Body of pancreas (tissue), 4 donors: ENCODE data around the gene ADGRF5.

Experiments used
- POLR2A ChIP-seq, 3 donors: fragments of 450-650 bp; IDR thresholded peaks; one replicate each; pipeline ENCODE4 v1.6.1; 2016; ENCODE audit warnings: antibody characterized with exemption in 3 of 3, mild to moderate bottlenecking in 2 of 3
- TF ChIP-seq, protein P1 (sequence below), 7 experiments: fragments of 450-650 bp in 4 of 7; fragments of 200-600 bp in 3 of 7; sonication (generic) in 3 of 7; IDR thresholded peaks; one replicate each; pipeline ENCODE4 v1.5.1; 2016 to 2019; ENCODE audit warnings: antibody characterized with exemption in 7 of 7

DNA sequence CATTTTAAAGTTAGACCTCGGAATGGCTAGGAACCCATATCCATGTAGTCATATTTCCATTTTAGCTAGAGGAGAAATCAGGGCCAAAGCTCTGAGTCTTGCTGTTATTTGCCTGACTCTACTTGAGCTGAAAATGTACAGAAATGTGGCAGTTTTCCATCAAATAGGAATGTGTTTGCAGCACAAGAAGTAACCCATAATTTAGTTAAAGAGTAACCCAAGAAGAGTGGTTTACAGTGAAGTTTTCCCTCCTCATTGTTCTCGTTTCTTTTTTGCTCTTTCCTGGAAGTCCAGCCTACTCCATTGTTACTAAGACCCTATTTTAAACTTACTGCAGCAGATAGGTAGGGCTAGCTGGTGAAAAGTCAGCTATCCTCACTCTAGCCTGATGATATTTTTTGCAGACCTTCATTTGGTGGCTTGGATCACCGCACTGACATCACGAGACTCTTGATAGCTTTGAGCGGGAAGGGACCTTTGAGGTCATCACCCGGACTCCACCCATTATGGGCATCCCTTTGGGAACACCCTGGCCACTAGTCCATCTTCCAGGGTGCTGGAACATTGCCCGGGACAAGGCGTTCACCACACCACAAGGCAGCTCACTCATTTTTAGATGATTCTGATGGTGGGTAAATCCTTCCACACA lies 28.0 kb upstream of the ADGRF5 start:
- TF ChIP-seq, protein P1, sequence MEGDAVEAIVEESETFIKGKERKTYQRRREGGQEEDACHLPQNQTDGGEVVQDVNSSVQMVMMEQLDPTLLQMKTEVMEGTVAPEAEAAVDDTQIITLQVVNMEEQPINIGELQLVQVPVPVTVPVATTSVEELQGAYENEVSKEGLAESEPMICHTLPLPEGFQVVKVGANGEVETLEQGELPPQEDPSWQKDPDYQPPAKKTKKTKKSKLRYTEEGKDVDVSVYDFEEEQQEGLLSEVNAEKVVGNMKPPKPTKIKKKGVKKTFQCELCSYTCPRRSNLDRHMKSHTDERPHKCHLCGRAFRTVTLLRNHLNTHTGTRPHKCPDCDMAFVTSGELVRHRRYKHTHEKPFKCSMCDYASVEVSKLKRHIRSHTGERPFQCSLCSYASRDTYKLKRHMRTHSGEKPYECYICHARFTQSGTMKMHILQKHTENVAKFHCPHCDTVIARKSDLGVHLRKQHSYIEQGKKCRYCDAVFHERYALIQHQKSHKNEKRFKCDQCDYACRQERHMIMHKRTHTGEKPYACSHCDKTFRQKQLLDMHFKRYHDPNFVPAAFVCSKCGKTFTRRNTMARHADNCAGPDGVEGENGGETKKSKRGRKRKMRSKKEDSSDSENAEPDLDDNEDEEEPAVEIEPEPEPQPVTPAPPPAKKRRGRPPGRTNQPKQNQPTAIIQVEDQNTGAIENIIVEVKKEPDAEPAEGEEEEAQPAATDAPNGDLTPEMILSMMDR (IDR thresholded peaks at IDR 0.05) = no peak
- no peak for TF ChIP-seq POLR2A (IDR thresholded peaks at IDR 0.05)
